A549 (cell line): Measurements from ENCODE around the gene MUC6. TPM values are rescaled to one million over a fixed set of nuclear protein-coding genes. Genes with fewer than 3 reads are reported as not detected.

Experiments used
- ATAC-seq, 2 experiments: fragments of 200-7000 bp in 1 of 2; fragments of >200 bp in 1 of 2; cut with Nextera tagmentation in 1 of 2; cut with Tn5 transposase in 1 of 2; 3 replicates each; pipeline versions ENCODE4 v1.8.0 to v1.9.1; 2018 to 2020; ENCODE audit warnings: mild to moderate bottlenecking in 1 of 2, moderate library complexity in 1 of 2
- CTCF ChIA-PET: fragments of 300-600 bp; sonication (Branson Sonifier 250); formaldehyde crosslinking; extraction: SDS; loops from one replicate; lab custom pipeline; 2021; ENCODE audit warnings: antibody characterized with exemption, inconsistent platforms; lab: Yijun Ruan, JAX
- POLR2A ChIA-PET: fragments of 350-600 bp; formaldehyde crosslinking; extraction: SDS; loops from one replicate; lab custom pipeline; 2021; ENCODE audit warnings: antibody characterized with exemption, inconsistent platforms; lab: Yijun Ruan, JAX
- DNase-seq, 2 experiments: peaks; one replicate each; pipeline versions ENCODE4 v3.0.0 to v3.0.0-alpha.2; 2011 to 2016; ENCODE audit warnings: low read depth in 1 of 2, low spot score in 1 of 2
- FAIRE-seq: peaks from 2 replicates; lab custom pipeline; 2011; peaks lifted over from hg19 to GRCh38; lab: Jason Lieb, UNC
- H3K27ac ChIP-seq, 2 experiments: fragments of >200 bp; sonication (Bioruptor Twin); formaldehyde crosslinking; 3 replicates each; pipeline ENCODE4 v1.5.1; 2016 to 2017
- H3K4me1 ChIP-seq: fragments of >200 bp; sonication (Bioruptor Twin); formaldehyde crosslinking; 3 replicates; pipeline ENCODE4 v1.6.1; 2016
- H3K4me2 ChIP-seq: fragments of >200 bp; sonication (Bioruptor Twin); formaldehyde crosslinking; 3 replicates; pipeline ENCODE4 v1.6.1; 2016
- H3K4me3 ChIP-seq: fragments of >200 bp; sonication (Bioruptor Twin); formaldehyde crosslinking; 3 replicates; pipeline ENCODE4 v1.5.1; 2016
- H3K9me3 ChIP-seq: fragments of >200 bp; sonication (Bioruptor Twin); formaldehyde crosslinking; 3 replicates; pipeline ENCODE4 v1.6.1; 2016
- BHLHE40 ChIP-seq: IDR thresholded peaks from 2 replicates; pipeline ENCODE4 v1.6.1; 2012; ENCODE audit warnings: low read depth, low read length, inconsistent platforms
- CBX2 ChIP-seq: fragments of 200-600 bp; sonication (generic); IDR thresholded peaks from 2 replicates; pipeline ENCODE4 v1.6.1; 2016; ENCODE audit warnings: low read depth, mild to moderate bottlenecking, borderline replicate concordance
- CHD2 ChIP-seq: fragments of 150-350 bp; IDR thresholded peaks from 2 replicates; pipeline ENCODE4 v1.6.1; 2014; ENCODE audit warnings: low read length; ENCODE audit not compliant: partially characterized antibody
- CHD4 ChIP-seq: fragments of 200-600 bp; sonication (generic); IDR thresholded peaks from 2 replicates; pipeline ENCODE4 v1.6.1; 2016; ENCODE audit warnings: antibody characterized with exemption, mild to moderate bottlenecking, borderline replicate concordance
- CTCF ChIP-seq: fragments of >200 bp; sonication (Bioruptor Twin); formaldehyde crosslinking; IDR thresholded peaks from 3 replicates; pipeline ENCODE4 v1.5.1; 2016
- EHF ChIP-seq: fragments of 250-450 bp; sonication (Bioruptor Pico); IDR thresholded peaks from 2 replicates; pipeline ENCODE4 v1.5.0; 2020; ENCODE audit warnings: mild to moderate bottlenecking
- FOSL2 ChIP-seq, 2 experiments: fragments of 450-650 bp in 1 of 2; fragments of >200 bp in 1 of 2; sonication (Bioruptor Twin) in 1 of 2; formaldehyde crosslinking; IDR thresholded peaks; 2 replicates each; pipeline versions ENCODE4 v1.5.0 to v1.6.1; 2016 to 2020; ENCODE audit warnings: mild to moderate bottlenecking in 1 of 2, moderate library complexity in 1 of 2
- HES2 ChIP-seq: fragments of >200 bp; sonication (Bioruptor Twin); formaldehyde crosslinking; IDR thresholded peaks from 2 replicates; pipeline ENCODE4 v1.6.1; 2016
- HEYL ChIP-seq: fragments of 250-450 bp; sonication (Bioruptor Pico); IDR thresholded peaks from 2 replicates; pipeline ENCODE4 v1.8.0; 2021; ENCODE audit warnings: mild to moderate bottlenecking, moderate library complexity
- HOXB5 ChIP-seq: fragments of 250-450 bp; sonication (Bioruptor Pico); IDR thresholded peaks from 2 replicates; pipeline ENCODE4 v1.5.0; 2020; ENCODE audit warnings: mild to moderate bottlenecking, moderate library complexity
- JUN ChIP-seq, 2 experiments: fragments of >200 bp; sonication (Bioruptor Twin); formaldehyde crosslinking; IDR thresholded peaks; 2 replicates in 1 of 2; 3 replicates in 1 of 2; pipeline ENCODE4 v1.6.1; 2016 to 2017
- MYC ChIP-seq: IDR thresholded peaks from 2 replicates; pipeline ENCODE4 v1.6.1; 2012; ENCODE audit warnings: mild to moderate bottlenecking, inconsistent platforms, low read length, improper control_type of control experiment, borderline replicate concordance
- NPAS2 ChIP-seq: fragments of 250-450 bp; sonication (Bioruptor Pico); IDR thresholded peaks from 2 replicates; pipeline ENCODE4 v1.8.0; 2022; ENCODE audit warnings: mild to moderate bottlenecking, moderate library complexity, borderline replicate concordance
- PHF8 ChIP-seq: fragments of 200-600 bp; sonication (generic); IDR thresholded peaks from 2 replicates; pipeline ENCODE4 v1.6.1; 2016; ENCODE audit warnings: low read depth, mild to moderate bottlenecking, antibody characterized with exemption, moderate library complexity, borderline replicate concordance
- RARB ChIP-seq: fragments of 250-450 bp; sonication (Bioruptor Pico); IDR thresholded peaks from 2 replicates; pipeline ENCODE4 v1.8.0; 2021; ENCODE audit warnings: mild to moderate bottlenecking, moderate library complexity
- SREBF2 ChIP-seq: fragments of 450-650 bp; IDR thresholded peaks from 2 replicates; pipeline ENCODE4 v1.6.1; 2014; ENCODE audit warnings: mild to moderate bottlenecking, moderate library complexity
- WGBS: methylation state at CpG from one replicate; pipeline ENCODE4 v1.1.6; 2017; ENCODE audit errors: missing lambda C conversion rate; 5-methylcytosine and 5-hydroxymethylcytosine counted together
- polyA plus RNA-seq, 4 experiments: library from polyadenylated mRNA; depleted of rRNA in 3 of 4; stranded (reverse); fragments of >200 nt; fragmentation: RNase III in 1 of 4; extraction: RNeasy Plus Mini Kit Qiagen cat#74134 plus additional on column Dnase treatment in 1 of 4; gene quantifications; 2 replicates in 3 of 4; 3 replicates in 1 of 4; pipeline ENCODE4 v1.2.3, GENCODE V29; 2011 to 2017
- TF ChIP-seq, protein P1 (sequence below): fragments of >200 bp; sonication (Bioruptor Twin); formaldehyde crosslinking; IDR thresholded peaks from 3 replicates; pipeline ENCODE4 v1.6.1; 2016
- TF ChIP-seq, protein P2 (sequence below): fragments of 150-350 bp; IDR thresholded peaks from 2 replicates; pipeline ENCODE4 v1.6.1; 2014; ENCODE audit warnings: low read depth, mild to moderate bottlenecking, low read length
- TF ChIP-seq, protein P3 (sequence below): fragments of 250-450 bp; sonication (Bioruptor Pico); IDR thresholded peaks from 2 replicates; pipeline ENCODE4 v1.5.0; 2020; ENCODE audit warnings: low read depth, mild to moderate bottlenecking, moderate library complexity
- TF ChIP-seq, protein P4 (sequence below): fragments of 250-450 bp; sonication (Bioruptor Pico); IDR thresholded peaks from 2 replicates; pipeline ENCODE4 v1.5.0; 2021; ENCODE audit warnings: mild to moderate bottlenecking, moderate library complexity, borderline replicate concordance
- TF ChIP-seq, protein P5 (sequence below): IDR thresholded peaks from 2 replicates; pipeline ENCODE4 v1.6.1; 2012

The MUC6 gene
- polyA plus RNA-seq, 2 of the 4 experiments (the other 2 are of a cell fraction), result not detected

DNA sequence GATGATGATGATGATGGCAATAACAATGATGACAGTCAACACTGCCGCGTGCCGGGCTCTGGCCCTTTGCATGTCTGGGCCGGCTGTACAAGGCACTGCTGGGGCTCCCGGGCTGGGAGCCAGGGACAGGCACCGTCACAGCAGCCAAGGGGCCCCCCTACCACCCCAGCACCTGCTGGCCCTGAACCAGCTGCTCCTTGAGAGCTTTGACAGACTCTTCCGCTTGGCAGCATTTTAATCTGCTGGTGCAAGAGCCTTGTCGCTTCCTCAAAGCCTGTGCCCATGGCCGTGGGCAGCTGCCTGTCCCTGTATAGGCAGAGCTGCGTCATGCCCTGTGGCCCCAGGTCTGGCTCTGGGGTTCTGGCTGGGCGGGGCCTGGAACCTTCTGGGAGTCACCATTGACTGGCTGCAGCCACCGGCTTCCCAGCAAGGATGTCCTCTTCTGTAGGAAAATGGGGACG lies 12.9 kb upstream of the MUC6 start:
- TF ChIP-seq HES2, result no peak
- no peak for TF ChIP-seq FOSL2 (IDR thresholded peaks at IDR 0.05)
- no peak for TF ChIP-seq FOSL2 (CRISPR knock-in tag; IDR thresholded peaks at IDR 0.05)
- TF ChIP-seq, protein P1, sequence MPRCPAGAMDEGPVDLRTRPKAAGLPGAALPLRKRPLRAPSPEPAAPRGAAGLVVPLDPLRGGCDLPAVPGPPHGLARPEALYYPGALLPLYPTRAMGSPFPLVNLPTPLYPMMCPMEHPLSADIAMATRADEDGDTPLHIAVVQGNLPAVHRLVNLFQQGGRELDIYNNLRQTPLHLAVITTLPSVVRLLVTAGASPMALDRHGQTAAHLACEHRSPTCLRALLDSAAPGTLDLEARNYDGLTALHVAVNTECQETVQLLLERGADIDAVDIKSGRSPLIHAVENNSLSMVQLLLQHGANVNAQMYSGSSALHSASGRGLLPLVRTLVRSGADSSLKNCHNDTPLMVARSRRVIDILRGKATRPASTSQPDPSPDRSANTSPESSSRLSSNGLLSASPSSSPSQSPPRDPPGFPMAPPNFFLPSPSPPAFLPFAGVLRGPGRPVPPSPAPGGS, result no peak
- no peak for TF ChIP-seq PHF8
- TF ChIP-seq CHD2, result no peak
- TF ChIP-seq RARB, result no peak
- TF ChIP-seq, protein P2, sequence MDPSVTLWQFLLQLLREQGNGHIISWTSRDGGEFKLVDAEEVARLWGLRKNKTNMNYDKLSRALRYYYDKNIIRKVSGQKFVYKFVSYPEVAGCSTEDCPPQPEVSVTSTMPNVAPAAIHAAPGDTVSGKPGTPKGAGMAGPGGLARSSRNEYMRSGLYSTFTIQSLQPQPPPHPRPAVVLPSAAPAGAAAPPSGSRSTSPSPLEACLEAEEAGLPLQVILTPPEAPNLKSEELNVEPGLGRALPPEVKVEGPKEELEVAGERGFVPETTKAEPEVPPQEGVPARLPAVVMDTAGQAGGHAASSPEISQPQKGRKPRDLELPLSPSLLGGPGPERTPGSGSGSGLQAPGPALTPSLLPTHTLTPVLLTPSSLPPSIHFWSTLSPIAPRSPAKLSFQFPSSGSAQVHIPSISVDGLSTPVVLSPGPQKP, result no peak
- TF ChIP-seq, protein P3, sequence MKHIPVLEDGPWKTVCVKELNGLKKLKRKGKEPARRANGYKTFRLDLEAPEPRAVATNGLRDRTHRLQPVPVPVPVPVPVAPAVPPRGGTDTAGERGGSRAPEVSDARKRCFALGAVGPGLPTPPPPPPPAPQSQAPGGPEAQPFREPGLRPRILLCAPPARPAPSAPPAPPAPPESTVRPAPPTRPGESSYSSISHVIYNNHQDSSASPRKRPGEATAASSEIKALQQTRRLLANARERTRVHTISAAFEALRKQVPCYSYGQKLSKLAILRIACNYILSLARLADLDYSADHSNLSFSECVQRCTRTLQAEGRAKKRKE (CRISPR knock-in tag), result no peak
- TF ChIP-seq MYC, result no peak
- no peak for TF ChIP-seq HEYL (CRISPR knock-in tag)
- TF ChIP-seq, protein P4, sequence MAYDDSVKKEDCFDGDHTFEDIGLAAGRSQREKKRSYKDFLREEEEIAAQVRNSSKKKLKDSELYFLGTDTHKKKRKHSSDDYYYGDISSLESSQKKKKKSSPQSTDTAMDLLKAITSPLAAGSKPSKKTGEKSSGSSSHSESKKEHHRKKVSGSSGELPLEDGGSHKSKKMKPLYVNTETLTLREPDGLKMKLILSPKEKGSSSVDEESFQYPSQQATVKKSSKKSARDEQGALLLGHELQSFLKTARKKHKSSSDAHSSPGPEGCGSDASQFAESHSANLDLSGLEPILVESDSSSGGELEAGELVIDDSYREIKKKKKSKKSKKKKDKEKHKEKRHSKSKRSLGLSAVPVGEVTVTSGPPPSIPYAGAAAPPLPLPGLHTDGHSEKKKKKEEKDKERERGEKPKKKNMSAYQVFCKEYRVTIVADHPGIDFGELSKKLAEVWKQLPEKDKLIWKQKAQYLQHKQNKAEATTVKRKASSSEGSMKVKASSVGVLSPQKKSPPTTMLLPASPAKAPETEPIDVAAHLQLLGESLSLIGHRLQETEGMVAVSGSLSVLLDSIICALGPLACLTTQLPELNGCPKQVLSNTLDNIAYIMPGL (CRISPR knock-in tag), result no peak
- Histone ChIP-seq H3K9me3 (0 out of 3 replicates have a peak, but pooled peaks cover 3% of the 10 kb centered on the region), H3K27ac (no peak overlapping the region), H3K4me1 (peaks cover 37% of the 10 kb centered on the region), H3K4me3 (no peak overlapping the region), H3K4me2 (no peak overlapping the region)
- ChIA-PET POLR2A (no interaction called here), CTCF (interaction anchor here (1.7 to 3.9 kb wide), 13 partner anchors 7 to 202 kb away, joined by 4 to 40 read pairs (median 20); partner anchors contain the start of genes AP2A2 and MUC6)
- ATAC-seq, result no peak
- 95% methylated on average over 8 of the region's 13 CpGs for WGBS
- FAIRE-seq, result no peak
- DNase-seq, result no peak

DNA sequence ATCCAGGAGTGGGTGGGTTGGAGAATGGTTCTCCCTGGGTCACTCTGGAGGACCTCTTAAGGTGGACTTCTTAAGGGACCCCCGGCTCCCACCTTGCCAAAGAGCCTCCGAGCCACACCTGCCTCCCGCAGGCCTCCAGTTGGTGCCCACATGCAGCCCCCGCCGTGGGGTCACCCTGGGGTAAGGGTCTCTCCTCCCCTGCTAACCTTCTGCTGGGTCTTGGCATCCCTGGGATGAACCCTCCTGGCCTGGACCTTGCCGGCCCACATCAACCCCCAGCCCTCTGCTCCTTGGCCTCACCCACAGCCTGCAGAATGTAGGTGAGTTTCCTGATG lies 12.5 kb upstream of the MUC6 start:
- Histone ChIP-seq H3K4me1 (peaks cover 33% of the 10 kb centered on the region), H3K27ac (no peak overlapping the region), H3K9me3 (0 out of 3 replicates have a peak, but pooled peaks cover 3% of the 10 kb centered on the region), H3K4me3 (no peak overlapping the region)
- WGBS, result 89% methylated on average over 6 of the region's 6 CpGs
- no peak for ATAC-seq
- ChIA-PET CTCF (interaction anchor here (2.9 to 3.1 kb wide), 3 partner anchors 19 to 150 kb away, joined by 9 to 20 read pairs (median 19); no protein-coding TSS in a partner anchor), POLR2A (no interaction called here)
- TF ChIP-seq HOXB5 (CRISPR knock-in tag), result no peak
- TF ChIP-seq CBX2, result no peak
- no peak for TF ChIP-seq CHD4
- TF ChIP-seq EHF (CRISPR knock-in tag), result no peak
- TF ChIP-seq, protein P5, sequence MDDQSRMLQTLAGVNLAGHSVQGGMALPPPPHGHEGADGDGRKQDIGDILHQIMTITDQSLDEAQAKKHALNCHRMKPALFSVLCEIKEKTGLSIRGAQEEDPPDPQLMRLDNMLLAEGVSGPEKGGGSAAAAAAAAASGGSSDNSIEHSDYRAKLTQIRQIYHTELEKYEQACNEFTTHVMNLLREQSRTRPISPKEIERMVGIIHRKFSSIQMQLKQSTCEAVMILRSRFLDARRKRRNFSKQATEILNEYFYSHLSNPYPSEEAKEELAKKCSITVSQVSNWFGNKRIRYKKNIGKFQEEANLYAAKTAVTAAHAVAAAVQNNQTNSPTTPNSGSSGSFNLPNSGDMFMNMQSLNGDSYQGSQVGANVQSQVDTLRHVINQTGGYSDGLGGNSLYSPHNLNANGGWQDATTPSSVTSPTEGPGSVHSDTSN, result no peak
- no peak for TF ChIP-seq NPAS2 (CRISPR knock-in tag)
- TF ChIP-seq HES2, result no peak
- no peak for TF ChIP-seq BHLHE40
- TF ChIP-seq JUN (IDR thresholded peaks at IDR 0.05), result no peak
- TF ChIP-seq, protein P4 (CRISPR knock-in tag), result no peak
- no peak for TF ChIP-seq CTCF
- TF ChIP-seq SREBF2, result no peak
- no peak for TF ChIP-seq CHD2
- TF ChIP-seq, all 56 proteins: peak for 0
- FAIRE-seq (no peak), DNase-seq (no peak)
- no peak overlapping the region for H3K4me2 ChIP-seq
